Thyroid gland (tissue), 4 donors: ENCODE measurements around the gene TCF7L2.

Experiments
- CTCF ChIP-seq, 6 experiments: fragments of 200-600 bp in 3 of 6; fragments of 450-650 bp in 3 of 6; sonication (generic) in 3 of 6; IDR thresholded peaks; one replicate each; pipeline ENCODE4 v1.5.1; 2016 to 2019; ENCODE audit warnings: antibody characterized with exemption in 6 of 6, mild to moderate bottlenecking in 2 of 6, inconsistent platforms in 1 of 6, moderate library complexity in 1 of 6
- POLR2A ChIP-seq, 2 donors: fragments of 450-650 bp; IDR thresholded peaks; one replicate each; pipeline ENCODE4 v1.6.1; 2017; ENCODE audit warnings: antibody characterized with exemption in 2 of 2, mild to moderate bottlenecking in 2 of 2, moderate library complexity in 1 of 2

GRCh38 chr10:113177156-113177935 lies 227.3 kb downstream of the TCF7L2 start:
- TF ChIP-seq POLR2A (IDR thresholded peaks at IDR 0.05) = no peak
- no peak for TF ChIP-seq CTCF (IDR thresholded peaks at IDR 0.05)
